GM13976 (cell line): Measurements from ENCODE around the gene NDFIP2.

ENCODE experiments used
- DNase-seq: peaks from one replicate; pipeline ENCODE4 v3.0.0; 2012; ENCODE audit warnings: low spot score
- in situ Hi-C: fragments of 300-500 bp; cut with MboI; formaldehyde crosslinking; loops from one replicate; pipeline ENCODE4 v1.12.0; 2022; ENCODE audit warnings: low sequenced_read_pairs, mixed read lengths, inconsistent platforms; ENCODE audit not compliant: unreplicated experiment
- TF ChIP-seq, protein P1 (sequence below): IDR thresholded peaks from 2 replicates; pipeline ENCODE4 v1.5.1; 2012; ENCODE audit warnings: borderline replicate concordance, mild to moderate bottlenecking; ENCODE audit not compliant: insufficient read depth; ENCODE audit errors: extremely low read depth, missing control alignments, control extremely low read depth

Gene NDFIP2

GRCh38 chr13:79468402-79468801, 12.6 kb upstream of the NDFIP2 start:
- TF ChIP-seq, protein P1, sequence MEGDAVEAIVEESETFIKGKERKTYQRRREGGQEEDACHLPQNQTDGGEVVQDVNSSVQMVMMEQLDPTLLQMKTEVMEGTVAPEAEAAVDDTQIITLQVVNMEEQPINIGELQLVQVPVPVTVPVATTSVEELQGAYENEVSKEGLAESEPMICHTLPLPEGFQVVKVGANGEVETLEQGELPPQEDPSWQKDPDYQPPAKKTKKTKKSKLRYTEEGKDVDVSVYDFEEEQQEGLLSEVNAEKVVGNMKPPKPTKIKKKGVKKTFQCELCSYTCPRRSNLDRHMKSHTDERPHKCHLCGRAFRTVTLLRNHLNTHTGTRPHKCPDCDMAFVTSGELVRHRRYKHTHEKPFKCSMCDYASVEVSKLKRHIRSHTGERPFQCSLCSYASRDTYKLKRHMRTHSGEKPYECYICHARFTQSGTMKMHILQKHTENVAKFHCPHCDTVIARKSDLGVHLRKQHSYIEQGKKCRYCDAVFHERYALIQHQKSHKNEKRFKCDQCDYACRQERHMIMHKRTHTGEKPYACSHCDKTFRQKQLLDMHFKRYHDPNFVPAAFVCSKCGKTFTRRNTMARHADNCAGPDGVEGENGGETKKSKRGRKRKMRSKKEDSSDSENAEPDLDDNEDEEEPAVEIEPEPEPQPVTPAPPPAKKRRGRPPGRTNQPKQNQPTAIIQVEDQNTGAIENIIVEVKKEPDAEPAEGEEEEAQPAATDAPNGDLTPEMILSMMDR = no peak
- no peak for DNase-seq
- in situ Hi-C loops = no loop called here

GRCh38 chr13:79468819-79469218, 12.1 kb upstream of the NDFIP2 start:
- DNase-seq = no peak
- in situ Hi-C loops = no loop called here
- TF ChIP-seq, protein P1 = no peak

- TF ChIP-seq, protein P1 = no peak
- in situ Hi-C loops = no loop called here
- DNase-seq = no peak
Observed at GRCh38 chr13:79469608-79470007, 11.3 kb upstream of the NDFIP2 start.

DNA sequence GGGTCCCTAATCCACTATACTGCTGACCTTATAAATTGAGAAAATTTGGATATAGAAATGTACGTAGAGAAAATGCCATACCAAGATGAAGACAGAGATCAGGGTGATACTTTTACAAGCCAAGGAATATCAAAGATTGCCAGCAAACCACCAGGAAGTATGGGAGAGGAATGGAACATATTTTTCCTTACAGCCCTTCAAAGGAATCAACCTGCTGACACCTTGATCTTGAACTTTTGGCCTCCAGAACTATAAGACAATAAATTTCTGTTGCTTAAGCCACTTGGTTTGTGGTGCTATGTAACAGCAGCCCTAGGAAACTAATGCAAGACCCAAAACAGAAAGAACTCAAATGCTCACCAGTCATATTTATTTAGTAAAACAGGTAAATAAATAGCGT, 10.3 kb upstream of the NDFIP2 start:
- TF ChIP-seq, protein P1 = no peak
- in situ Hi-C loops = no loop called here
- no peak for DNase-seq

- no peak for DNase-seq
- in situ Hi-C loops = no loop called here
- TF ChIP-seq, protein P1 = no peak
Observed at GRCh38 chr13:79475569-79475968, 5.4 kb upstream of the NDFIP2 start.

DNA sequence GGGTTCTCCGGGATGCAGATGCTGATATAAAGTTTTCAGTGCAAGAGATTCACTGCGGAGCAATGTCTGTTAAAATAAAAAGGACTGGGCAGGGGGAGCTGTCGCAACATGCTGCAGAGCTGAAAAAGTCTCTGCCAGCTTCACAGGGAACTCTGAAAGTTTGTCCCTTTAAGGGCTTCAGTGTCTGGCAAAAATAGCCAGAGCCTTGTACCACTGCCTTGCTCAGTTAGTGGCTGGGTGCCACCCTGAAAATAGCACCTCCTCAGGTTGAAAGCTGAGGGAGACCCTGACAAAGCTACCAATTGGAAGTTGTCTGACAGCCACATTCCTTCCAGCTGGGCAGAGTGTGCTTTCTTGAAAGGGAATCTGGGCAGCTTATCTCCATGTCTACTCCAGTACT, 3.0 kb upstream of the NDFIP2 start:
- TF ChIP-seq, protein P1 = no peak
- no peak for DNase-seq
- in situ Hi-C loops = no loop called here

- TF ChIP-seq, protein P1 = no peak
- in situ Hi-C loops = no loop called here
- DNase-seq = no peak
Observed at GRCh38 chr13:79479882-79480281, 1.1 kb upstream of the NDFIP2 start.
